ENCODE data around the gene GPRC5C.

- TF ChIP-seq CTCF (IDR thresholded peaks at IDR 0.05) = no peak
- TF ChIP-seq EZH2 (IDR thresholded peaks at IDR 0.05) = no peak
Observed at GRCh38 chr17:74424657-74425056, 7.2 kb upstream of the GPRC5C start.
